Measurements from ENCODE around the gene POU4F3. TPM values are rescaled to one million over a fixed set of nuclear protein-coding genes. Genes with fewer than 3 reads are reported as not detected.

Gene POU4F3
- total and polyA plus RNA-seq, 4 donors = 0.05 to 0.09 TPM; not detected in 2

DNA sequence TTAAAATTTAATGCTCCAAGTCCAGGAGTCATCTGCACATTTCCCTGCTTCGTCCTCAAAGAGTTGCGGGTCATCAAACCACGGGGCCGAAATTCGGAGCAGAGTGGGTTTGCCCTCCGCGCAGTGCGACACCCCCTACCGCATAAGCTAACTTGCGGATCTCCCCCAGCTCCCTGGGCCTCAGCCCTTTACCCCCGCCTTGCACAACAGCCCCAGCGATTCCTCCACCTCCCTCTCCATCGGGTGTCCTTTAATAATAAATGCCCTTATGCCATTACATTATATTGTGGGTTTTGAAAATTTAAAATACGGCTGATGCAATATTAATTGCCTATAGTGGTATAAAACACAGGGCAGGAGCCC is 3.9 kb downstream of the POU4F3 start:
- Histone ChIP-seq H3K36me3 (ENCODE audit: control insufficient read depth in 4 of 4, insufficient read depth in 4 of 4, low read length in 4 of 4) (no peaks in the 10 kb centered on the region), H3K27ac (ENCODE audit: low read depth in 1 of 2, low read length in 1 of 2) (no peak overlapping the region), H3K27me3 (ENCODE audit: control insufficient read depth in 3 of 3, insufficient read depth in 3 of 3, low read length in 2 of 3) (peaks cover 49 to 98% (median 82%) of the 10 kb centered on the region in 3 donors), H3K9me3 (ENCODE audit: control insufficient read depth in 4 of 4, insufficient read depth in 3 of 4, low read length in 3 of 4) (peaks cover 0 to 27% (median 0%) of the 10 kb centered on the region in 4 donors), H3K4me3 (no peak overlapping the region), H3K9ac (ENCODE audit: insufficient read depth in 1 of 2, low read length in 2 of 2) (no peak overlapping the region), H3K4me1 (ENCODE audit: control insufficient read depth in 5 of 5, insufficient read depth in 5 of 5, low read length in 5 of 5) (peaks cover 0 to 14% (median 0%) of the 10 kb centered on the region in 5 donors)
- TF ChIP-seq, protein P1, sequence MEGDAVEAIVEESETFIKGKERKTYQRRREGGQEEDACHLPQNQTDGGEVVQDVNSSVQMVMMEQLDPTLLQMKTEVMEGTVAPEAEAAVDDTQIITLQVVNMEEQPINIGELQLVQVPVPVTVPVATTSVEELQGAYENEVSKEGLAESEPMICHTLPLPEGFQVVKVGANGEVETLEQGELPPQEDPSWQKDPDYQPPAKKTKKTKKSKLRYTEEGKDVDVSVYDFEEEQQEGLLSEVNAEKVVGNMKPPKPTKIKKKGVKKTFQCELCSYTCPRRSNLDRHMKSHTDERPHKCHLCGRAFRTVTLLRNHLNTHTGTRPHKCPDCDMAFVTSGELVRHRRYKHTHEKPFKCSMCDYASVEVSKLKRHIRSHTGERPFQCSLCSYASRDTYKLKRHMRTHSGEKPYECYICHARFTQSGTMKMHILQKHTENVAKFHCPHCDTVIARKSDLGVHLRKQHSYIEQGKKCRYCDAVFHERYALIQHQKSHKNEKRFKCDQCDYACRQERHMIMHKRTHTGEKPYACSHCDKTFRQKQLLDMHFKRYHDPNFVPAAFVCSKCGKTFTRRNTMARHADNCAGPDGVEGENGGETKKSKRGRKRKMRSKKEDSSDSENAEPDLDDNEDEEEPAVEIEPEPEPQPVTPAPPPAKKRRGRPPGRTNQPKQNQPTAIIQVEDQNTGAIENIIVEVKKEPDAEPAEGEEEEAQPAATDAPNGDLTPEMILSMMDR (IDR thresholded peaks at IDR 0.05; ENCODE audit: control extremely low read depth, extremely low read depth) = no peak
- ATAC-seq (ENCODE audit: insufficient read depth, low FRiP score) (no peak), DNase-seq (no peak)
- 7 to 8% methylated on average over 14 of the region's 14 CpGs for WGBS, 2 donors

DNA sequence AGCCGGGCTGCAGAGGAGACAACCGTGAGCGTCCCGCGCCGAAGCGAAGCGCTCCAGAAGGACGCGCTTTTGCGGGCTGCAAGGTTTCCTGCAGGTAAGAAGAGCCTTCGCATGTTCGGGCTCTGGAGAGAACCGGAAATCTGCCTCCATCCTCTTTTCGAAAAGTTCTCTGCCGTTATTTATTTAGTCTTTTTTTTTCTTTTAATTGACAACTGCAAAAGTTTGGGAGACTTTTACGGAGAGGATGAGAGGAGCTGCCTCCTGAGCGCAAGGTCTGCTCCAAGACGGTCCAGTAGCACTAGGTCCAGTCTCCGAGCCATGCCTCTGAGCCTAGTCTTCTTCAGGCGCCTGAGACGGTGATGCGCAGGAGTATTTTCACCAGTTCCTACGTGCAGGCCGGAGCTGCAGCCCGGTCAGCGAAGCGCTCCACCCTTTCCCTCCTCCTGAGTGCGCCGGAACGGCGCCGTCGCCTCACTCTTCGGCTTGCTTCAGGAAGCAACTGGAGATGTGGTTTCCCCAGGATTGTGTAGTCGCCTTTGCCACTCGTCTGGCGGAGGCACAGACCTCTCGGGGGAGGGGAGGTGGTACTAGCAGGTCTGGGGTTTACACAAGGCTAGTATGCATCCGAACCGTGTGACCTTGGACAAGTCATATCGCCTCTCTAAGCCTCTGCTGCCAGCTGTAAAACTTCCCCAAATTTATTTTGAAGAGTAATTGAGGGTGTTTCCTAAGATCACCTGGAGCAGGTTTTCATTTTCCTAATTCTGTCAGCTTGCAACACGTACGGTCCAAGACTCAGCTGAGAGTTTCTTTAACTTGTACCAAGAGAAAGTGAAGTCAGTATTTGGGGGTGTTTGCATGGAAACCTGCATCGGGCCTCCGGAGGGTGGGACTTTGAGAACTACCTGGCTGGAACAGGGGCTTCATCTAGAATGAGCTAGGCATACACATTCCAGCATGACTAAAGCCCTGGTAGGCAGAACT is 4.5 kb downstream of the POU4F3 start:
- Histone ChIP-seq H3K9me3 (ENCODE audit: control insufficient read depth in 4 of 4, insufficient read depth in 3 of 4, low read length in 3 of 4) (peaks cover 0 to 24% (median 0%) of the 10 kb centered on the region in 4 donors), H3K4me1 (ENCODE audit: control insufficient read depth in 5 of 5, insufficient read depth in 5 of 5, low read length in 5 of 5) (peaks cover 0 to 14% (median 0%) of the 10 kb centered on the region in 5 donors), H3K9ac (ENCODE audit: insufficient read depth in 1 of 2, low read length in 2 of 2) (no peak overlapping the region), H3K27ac (ENCODE audit: low read depth in 1 of 2, low read length in 1 of 2) (no peak overlapping the region), H3K36me3 (ENCODE audit: control insufficient read depth in 4 of 4, insufficient read depth in 4 of 4, low read length in 4 of 4) (no peaks in the 10 kb centered on the region), H3K4me3 (no peak overlapping the region), H3K27me3 (ENCODE audit: control insufficient read depth in 3 of 3, insufficient read depth in 3 of 3, low read length in 2 of 3) (peaks cover 45 to 98% (median 79%) of the 10 kb centered on the region in 3 donors)
- WGBS, 2 donors = 1 to 5% methylated on average over 46 of the region's 46 CpGs
- ATAC-seq (ENCODE audit: insufficient read depth, low FRiP score) (no peak), DNase-seq (no peak)
- TF ChIP-seq, protein P1 (IDR thresholded peaks at IDR 0.05; ENCODE audit: control extremely low read depth, extremely low read depth) = no peak

DNA sequence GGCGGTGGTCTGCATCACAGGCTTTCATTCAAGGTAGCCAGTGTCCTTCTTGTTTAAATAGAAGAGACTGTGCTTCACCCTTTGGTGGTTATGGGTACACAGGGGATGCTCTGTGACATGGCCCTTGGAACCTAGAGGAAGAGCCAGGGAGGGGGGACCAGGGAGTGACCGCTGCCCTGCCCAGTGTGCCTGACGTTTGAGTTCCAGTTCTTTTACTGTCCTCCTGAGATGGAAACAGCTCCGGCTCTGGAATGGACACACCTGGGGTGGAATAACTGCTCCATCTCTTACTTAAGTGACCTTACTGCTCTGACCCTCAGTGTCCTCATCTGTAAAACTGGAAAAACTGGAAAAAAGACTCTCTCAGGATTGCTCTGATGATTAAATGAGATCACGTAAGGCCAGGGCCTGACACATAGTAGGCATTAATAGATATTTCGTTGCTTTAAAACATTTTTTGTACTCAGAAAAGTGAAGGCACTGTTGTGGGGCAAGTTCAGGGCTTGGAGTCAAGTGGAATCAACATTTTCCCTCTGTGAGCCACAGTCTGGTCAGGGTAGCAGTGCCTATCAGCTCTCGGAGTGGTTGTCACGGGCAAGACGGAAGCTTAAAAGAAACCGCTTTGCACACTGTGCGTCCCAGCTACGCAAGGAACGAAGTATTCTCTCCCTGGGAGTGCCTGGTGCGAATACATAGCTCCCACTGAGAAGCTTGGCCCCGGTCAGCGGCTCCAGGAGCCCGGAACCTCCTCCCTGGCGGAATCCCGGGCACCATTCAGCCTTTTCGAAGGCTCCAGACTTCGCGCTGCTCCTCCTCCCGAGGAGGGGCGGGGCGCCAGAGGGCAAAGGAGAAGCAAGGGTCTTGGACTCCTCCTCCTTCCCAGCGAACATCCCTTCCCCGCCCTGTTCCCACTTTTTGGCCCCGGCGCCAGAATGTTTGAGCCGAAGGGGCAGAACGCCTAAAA is 5.8 kb downstream of the POU4F3 start:
- 4 to 6% methylated on average over 31 of the region's 31 CpGs for WGBS, 2 donors
- H3K4me3 ChIP-seq = no peak overlapping the region
- TF ChIP-seq, protein P1 (IDR thresholded peaks at IDR 0.05; ENCODE audit: control extremely low read depth, extremely low read depth) = no peak
- DNase-seq (peak in 1 of 3 donors; percentile 3), ATAC-seq (ENCODE audit: insufficient read depth, low FRiP score) (no peak)
- H3K9me3 ChIP-seq (ENCODE audit: control insufficient read depth in 4 of 4, insufficient read depth in 3 of 4, low read length in 3 of 4) = peaks cover 0 to 20% (median 0%) of the 10 kb centered on the region in 4 donors
- H3K36me3 ChIP-seq (ENCODE audit: control insufficient read depth in 4 of 4, insufficient read depth in 4 of 4, low read length in 4 of 4) = no peaks in the 10 kb centered on the region
- H3K9ac ChIP-seq (ENCODE audit: insufficient read depth in 1 of 2, low read length in 2 of 2) = no peak overlapping the region
- H3K4me1 ChIP-seq (ENCODE audit: control insufficient read depth in 5 of 5, insufficient read depth in 5 of 5, low read length in 5 of 5) = peaks cover 0 to 14% (median 0%) of the 10 kb centered on the region in 5 donors
- H3K27ac ChIP-seq (ENCODE audit: low read depth in 1 of 2, low read length in 1 of 2) = no peak overlapping the region
- peaks cover 33 to 96% (median 70%) of the 10 kb centered on the region in 3 donors for H3K27me3 ChIP-seq (ENCODE audit: control insufficient read depth in 3 of 3, insufficient read depth in 3 of 3, low read length in 2 of 3)
